ENCODE measurements around the gene NAMPT.

NAMPT gene

DNA sequence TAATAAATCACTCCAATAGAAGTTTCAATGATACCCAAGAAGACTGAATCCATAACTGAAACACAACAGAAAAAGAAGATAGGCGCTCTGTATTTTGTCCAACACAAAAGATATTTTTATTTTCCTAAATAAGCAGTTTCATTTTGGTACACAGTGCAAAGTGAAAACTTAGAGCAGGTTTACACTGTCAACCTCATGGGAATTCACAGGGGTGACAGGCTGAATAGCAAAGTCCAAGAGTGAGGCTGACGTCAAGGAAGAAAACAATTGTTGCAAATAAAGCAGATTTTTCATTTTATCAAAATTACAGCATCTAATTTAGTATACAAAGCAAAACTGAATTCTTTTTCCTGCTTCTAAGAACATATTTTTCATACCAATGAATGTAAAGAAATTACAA lies 28.6 kb downstream of the NAMPT start:
- Histone ChIP-seq H3K4me1 (no peaks in the 10 kb centered on the region), H3K4me3 (no peak overlapping the region), H3K27ac (no peak overlapping the region), H3K27me3 (no peaks in the 10 kb centered on the region), H3K36me3 (peaks cover 68 to 98% (median 77%) of the 10 kb centered on the region in 3 donors), H3K9me3 (no peaks in the 10 kb centered on the region)
- intact Hi-C loops (cut with DNase I; ENCODE audit: low total_unique reads), result no loop called here
- no peak for DNase-seq
- TF ChIP-seq CTCF (IDR thresholded peaks at IDR 0.05), result no peak

- H3K4me1 ChIP-seq, result no peaks in the 10 kb centered on the region
- no peak overlapping the region for H3K4me3 ChIP-seq
- intact Hi-C loops (cut with DNase I; ENCODE audit: low total_unique reads), result no loop called here
- DNase-seq, result no peak
- peaks cover 63 to 94% (median 73%) of the 10 kb centered on the region in 3 donors for H3K36me3 ChIP-seq
- no peaks in the 10 kb centered on the region for H3K9me3 ChIP-seq
- no peaks in the 10 kb centered on the region for H3K27me3 ChIP-seq
- H3K27ac ChIP-seq, result no peak overlapping the region
- no peak for TF ChIP-seq CTCF (IDR thresholded peaks at IDR 0.05)
Observed at GRCh38 chr7:106255246-106255645, 29.5 kb downstream of the NAMPT start.

GRCh38 chr7:106254525-106255116 lies 30.2 kb downstream of the NAMPT start:
- Histone ChIP-seq H3K27me3 (no peaks in the 10 kb centered on the region), H3K36me3 (peaks cover 58 to 90% (median 71%) of the 10 kb centered on the region in 3 donors), H3K9me3 (no peaks in the 10 kb centered on the region), H3K4me3 (no peak overlapping the region), H3K4me1 (no peaks in the 10 kb centered on the region), H3K27ac (no peak overlapping the region)
- DNase-seq, result no peak
- intact Hi-C loops (cut with DNase I; ENCODE audit: low total_unique reads), result no loop called here
- TF ChIP-seq CTCF (IDR thresholded peaks at IDR 0.05), result no peak

DNA sequence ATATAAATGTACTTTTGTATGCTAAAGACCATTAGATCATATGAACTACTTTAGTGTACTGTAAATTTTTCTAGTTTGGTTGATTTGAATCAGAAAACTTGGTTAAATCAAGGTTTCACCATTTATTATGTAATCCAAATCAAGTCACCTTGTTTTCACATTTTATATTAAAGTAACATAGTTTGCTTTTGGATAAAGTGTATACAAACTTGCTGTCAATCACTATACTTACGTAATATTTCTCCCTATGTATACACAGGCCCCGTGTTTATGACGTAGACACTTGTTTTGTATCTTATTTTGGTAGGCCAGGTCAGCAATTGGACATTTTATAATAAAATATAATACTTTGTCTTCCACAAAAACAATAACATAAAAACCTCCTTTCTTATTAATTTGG lies 32.2 kb downstream of the NAMPT start:
- H3K27me3 ChIP-seq, result no peaks in the 10 kb centered on the region
- H3K4me1 ChIP-seq, result no peaks in the 10 kb centered on the region
- H3K4me3 ChIP-seq, result no peak overlapping the region
- intact Hi-C loops (cut with DNase I; ENCODE audit: low total_unique reads), result no loop called here
- H3K9me3 ChIP-seq, result peaks cover 0 to 7% (median 0%) of the 10 kb centered on the region in 3 donors
- no peak for TF ChIP-seq CTCF (IDR thresholded peaks at IDR 0.05)
- peaks cover 54 to 90% (median 72%) of the 10 kb centered on the region in 3 donors for H3K36me3 ChIP-seq
- H3K27ac ChIP-seq, result no peak overlapping the region
- DNase-seq, result no peak

- Histone ChIP-seq H3K27ac (no peak overlapping the region), H3K27me3 (no peaks in the 10 kb centered on the region), H3K4me1 (no peaks in the 10 kb centered on the region), H3K36me3 (peaks cover 60 to 70% (median 67%) of the 10 kb centered on the region in 3 donors), H3K9me3 (peaks cover 0 to 14% (median 0%) of the 10 kb centered on the region in 3 donors), H3K4me3 (no peak overlapping the region)
- intact Hi-C loops (cut with DNase I; ENCODE audit: low total_unique reads), result no loop called here
- no peak for DNase-seq
- TF ChIP-seq CTCF (IDR thresholded peaks at IDR 0.05), result no peak
Observed at GRCh38 chr7:106249488-106249887, 35.3 kb downstream of the NAMPT start.

DNA sequence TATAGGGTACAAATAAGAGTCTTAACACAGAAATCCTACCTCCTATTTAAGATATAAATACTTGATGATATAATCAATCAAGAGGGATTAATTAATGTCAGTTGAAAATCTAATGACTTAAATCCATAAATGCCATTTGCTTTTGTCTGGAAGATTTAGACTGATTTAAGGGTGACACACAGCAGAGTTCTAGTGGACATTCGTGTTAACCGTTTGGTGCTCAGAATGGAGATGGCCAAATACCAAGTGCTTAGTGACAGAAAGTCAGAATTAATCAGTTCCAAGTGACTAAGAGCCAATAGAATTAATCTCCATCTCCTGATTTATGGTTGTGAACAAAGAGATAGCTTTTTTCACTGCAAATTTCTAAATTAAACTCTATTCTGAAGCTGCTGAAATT lies 36.2 kb downstream of the NAMPT start:
- Histone ChIP-seq H3K27ac (no peak overlapping the region), H3K36me3 (peaks cover 54 to 61% (median 61%) of the 10 kb centered on the region in 3 donors), H3K4me1 (no peaks in the 10 kb centered on the region), H3K9me3 (peaks cover 0 to 14% (median 0%) of the 10 kb centered on the region in 3 donors), H3K27me3 (no peaks in the 10 kb centered on the region), H3K4me3 (no peak overlapping the region)
- TF ChIP-seq CTCF (IDR thresholded peaks at IDR 0.05), result no peak
- DNase-seq, result no peak
- intact Hi-C loops (cut with DNase I; ENCODE audit: low total_unique reads), result no loop called here

Measured in tibial artery (tissue), 4 donors.